RWPE1 (cell line): ENCODE results near the gene ZNF326.

ENCODE experiments used
- CTCF ChIA-PET: fragments of 350-600 bp; sonication (Branson Sonifier 250); formaldehyde crosslinking; extraction: SDS; loops from one replicate; lab custom pipeline; 2021; lab: Yijun Ruan, JAX
- POLR2A ChIA-PET: fragments of 400-600 bp; formaldehyde crosslinking; extraction: SDS; loops from one replicate; lab custom pipeline; 2020; ENCODE audit warnings: antibody characterized with exemption; ENCODE audit not compliant: low non-redundant PET; lab: Yijun Ruan, JAX
- DNase-seq: peaks from one replicate; pipeline ENCODE4 v3.0.0; 2012; ENCODE audit warnings: low spot score
- H3K27ac ChIP-seq: fragments of 450-650 bp; 2 replicates; pipeline ENCODE4 v1.5.1; 2017
- CTCF ChIP-seq: fragments of 450-650 bp; conservative IDR thresholded peaks from 2 replicates; pipeline ENCODE4 v1.5.1; 2017; ENCODE audit warnings: low read depth, mild to moderate bottlenecking

ZNF326 gene

DNA sequence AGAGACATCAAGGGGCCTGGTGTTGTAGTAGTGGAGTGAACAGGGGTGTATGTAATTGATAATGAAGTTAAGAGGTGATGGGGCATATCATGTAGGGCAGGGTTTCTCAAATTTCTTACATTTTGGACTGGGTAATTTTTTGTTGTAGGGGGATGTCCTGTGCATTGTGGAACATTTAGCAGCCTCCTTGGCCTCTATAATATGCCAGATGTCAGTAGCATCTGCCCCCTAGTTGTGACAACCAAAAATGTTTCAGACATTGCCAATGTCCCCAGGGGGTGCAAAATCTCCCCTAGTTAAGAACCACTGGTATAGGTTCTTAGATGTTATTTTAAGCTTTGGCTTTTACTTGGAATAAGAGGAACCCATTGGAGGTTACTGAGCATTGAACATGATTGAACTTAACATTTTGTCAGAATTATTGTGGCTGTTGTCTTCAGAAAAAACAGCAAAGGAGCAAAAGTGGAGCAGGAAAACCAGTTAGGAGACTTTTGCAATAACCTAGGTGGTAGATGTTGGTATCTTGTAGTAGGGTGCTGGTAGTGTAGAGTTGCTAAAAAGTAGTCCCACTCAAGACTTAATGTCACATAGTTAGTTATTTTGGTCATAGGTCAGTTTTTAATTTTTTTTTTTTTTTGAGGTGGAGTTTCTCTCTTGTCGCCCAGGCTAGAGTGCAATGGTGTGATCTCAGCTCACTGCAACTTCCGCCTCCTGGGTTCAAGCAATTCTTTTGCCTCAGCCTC is 6.2 kb downstream of the ZNF326 start:
- POLR2A ChIA-PET, result no interaction called here
- no peak for TF ChIP-seq CTCF
- CTCF ChIA-PET, result no interaction called here
- DNase-seq, result no peak
- no peak overlapping the region for H3K27ac ChIP-seq

DNA sequence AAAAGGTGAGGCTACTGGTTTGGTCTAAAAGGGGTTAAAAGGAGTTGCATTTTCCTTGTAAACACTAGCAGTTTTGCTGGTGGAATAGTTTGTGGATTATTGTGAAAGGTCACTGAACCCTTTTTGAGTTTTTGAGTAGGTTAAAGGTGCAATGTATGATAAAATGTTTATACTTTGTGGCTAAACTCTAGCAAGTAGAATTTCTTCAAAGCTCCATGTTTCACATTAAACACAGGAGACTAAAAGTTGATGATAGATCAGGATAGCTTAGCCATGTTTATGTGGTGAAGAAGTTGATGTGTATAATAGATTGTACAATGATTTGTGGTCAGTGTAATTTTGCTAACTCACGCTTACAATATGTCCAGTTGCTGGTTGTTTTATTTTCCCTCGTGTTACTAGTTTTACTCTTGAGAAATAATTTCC is 13.1 kb downstream of the ZNF326 start:
- ChIA-PET POLR2A (no interaction called here), CTCF (no interaction called here)
- H3K27ac ChIP-seq, result no peak overlapping the region
- no peak for DNase-seq
- no peak for TF ChIP-seq CTCF

GRCh38 chr1:90012300-90012699 is 17.4 kb downstream of the ZNF326 start:
- H3K27ac ChIP-seq, result no peak overlapping the region
- no peak for TF ChIP-seq CTCF
- POLR2A ChIA-PET, result no interaction called here
- no peak for DNase-seq
- CTCF ChIA-PET, result no interaction called here

GRCh38 chr1:90023691-90024090 is 28.8 kb downstream of the ZNF326 start:
- no peak overlapping the region for H3K27ac ChIP-seq
- CTCF ChIA-PET, result interaction anchor here (0.6 kb wide), 1 partner anchor 27 kb away, joined by 3 read pairs; no protein-coding TSS in a partner anchor
- POLR2A ChIA-PET, result no interaction called here
- no peak for DNase-seq
- TF ChIP-seq CTCF, result no peak

GRCh38 chr1:90027281-90027680 is 32.4 kb downstream of the ZNF326 start:
- no peak for DNase-seq
- ChIA-PET CTCF (no interaction called here), POLR2A (no interaction called here)
- no peak for TF ChIP-seq CTCF
- H3K27ac ChIP-seq, result no peak overlapping the region

- POLR2A ChIA-PET, result no interaction called here
- DNase-seq, result no peak
- no peak overlapping the region for H3K27ac ChIP-seq
- CTCF ChIA-PET, result no interaction called here
- no peak for TF ChIP-seq CTCF
Measured at GRCh38 chr1:90039652-90040051, 44.7 kb downstream of the ZNF326 start.
